ENCODE results near the gene RSRP1.
"Not testable (repeated sequence)": the region's sequence is repeated elsewhere in the genome, so short reads cannot be mapped to it uniquely, and the experiment has no call there.

RSRP1 gene

DNA sequence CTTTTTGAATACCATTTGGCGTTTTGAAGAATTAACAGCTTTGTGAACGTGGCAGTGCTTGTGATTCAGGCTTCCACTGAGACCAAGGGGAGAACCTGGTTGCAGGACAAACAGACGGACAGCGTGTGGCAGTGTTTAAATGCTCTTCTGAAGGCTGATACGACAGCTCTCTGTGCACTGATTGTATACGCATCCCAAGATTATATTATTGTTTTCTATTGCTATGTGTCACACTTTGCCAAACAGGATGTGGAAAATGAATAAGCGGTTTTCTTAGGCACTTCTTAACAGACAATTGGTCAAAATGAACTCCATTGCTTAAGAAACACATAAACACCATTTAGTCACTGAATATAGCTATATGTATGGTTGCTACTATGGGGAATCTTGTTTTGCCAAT, 12.6 kb upstream of the RSRP1 start:
- not testable (repeated sequence) for DNase-seq; H3K27ac ChIP-seq (ENCODE audit: low read length); H3K4me1 ChIP-seq (ENCODE audit: insufficient read depth, low read length); H3K4me3 ChIP-seq (ENCODE audit: low read depth in 1 of 2, low read length in 2 of 2); H3K9ac ChIP-seq (ENCODE audit: low read depth, low read length); H2AFZ ChIP-seq (ENCODE audit: low read depth, low read length); H3K79me2 ChIP-seq (ENCODE audit: insufficient read depth, low read length); H4K20me1 ChIP-seq (ENCODE audit: insufficient read depth, low read length); H3K9me3 ChIP-seq (ENCODE audit: insufficient read depth, low read length, severe bottlenecking); H3K4me2 ChIP-seq (ENCODE audit: insufficient read depth, low read length); H3K27me3 ChIP-seq (ENCODE audit: insufficient read depth, low read length, poor library complexity); H3K36me3 ChIP-seq (ENCODE audit: insufficient read depth, low read length)
- TF ChIP-seq, protein P1, sequence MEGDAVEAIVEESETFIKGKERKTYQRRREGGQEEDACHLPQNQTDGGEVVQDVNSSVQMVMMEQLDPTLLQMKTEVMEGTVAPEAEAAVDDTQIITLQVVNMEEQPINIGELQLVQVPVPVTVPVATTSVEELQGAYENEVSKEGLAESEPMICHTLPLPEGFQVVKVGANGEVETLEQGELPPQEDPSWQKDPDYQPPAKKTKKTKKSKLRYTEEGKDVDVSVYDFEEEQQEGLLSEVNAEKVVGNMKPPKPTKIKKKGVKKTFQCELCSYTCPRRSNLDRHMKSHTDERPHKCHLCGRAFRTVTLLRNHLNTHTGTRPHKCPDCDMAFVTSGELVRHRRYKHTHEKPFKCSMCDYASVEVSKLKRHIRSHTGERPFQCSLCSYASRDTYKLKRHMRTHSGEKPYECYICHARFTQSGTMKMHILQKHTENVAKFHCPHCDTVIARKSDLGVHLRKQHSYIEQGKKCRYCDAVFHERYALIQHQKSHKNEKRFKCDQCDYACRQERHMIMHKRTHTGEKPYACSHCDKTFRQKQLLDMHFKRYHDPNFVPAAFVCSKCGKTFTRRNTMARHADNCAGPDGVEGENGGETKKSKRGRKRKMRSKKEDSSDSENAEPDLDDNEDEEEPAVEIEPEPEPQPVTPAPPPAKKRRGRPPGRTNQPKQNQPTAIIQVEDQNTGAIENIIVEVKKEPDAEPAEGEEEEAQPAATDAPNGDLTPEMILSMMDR (IDR thresholded peaks at IDR 0.05; ENCODE audit: borderline replicate concordance, extremely low read depth, low read length, poor library complexity, severe bottlenecking): peak; percentile 19
- peak; percentile 29; the same call in 1 of the 3 replicates for ATAC-seq (ENCODE audit: insufficient read depth, low read depth)

DNA sequence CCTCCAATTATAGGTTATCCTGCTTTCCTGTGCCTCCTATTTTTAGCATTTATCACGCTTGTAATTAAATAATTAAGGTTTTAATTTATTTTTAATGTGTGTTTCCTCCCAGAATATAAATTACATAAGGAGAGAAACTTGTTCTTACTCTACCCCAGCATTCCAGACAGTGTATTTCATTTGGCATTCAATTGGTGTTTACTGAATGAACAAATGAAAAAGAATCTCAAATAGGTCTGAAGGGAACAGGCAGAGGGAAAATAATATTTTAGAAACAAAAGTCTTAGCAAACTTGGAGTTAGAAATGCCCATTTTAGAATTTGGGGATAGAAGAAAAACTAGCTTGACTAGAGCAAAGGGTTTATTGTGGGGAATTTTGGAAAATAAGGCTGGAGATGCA, 9.9 kb upstream of the RSRP1 start:
- no peak overlapping the region for H3K27ac ChIP-seq (ENCODE audit: low read length)
- no peak for TF ChIP-seq EZH2 (IDR thresholded peaks at IDR 0.05; ENCODE audit: borderline replicate concordance, low read depth, low read length, severe bottlenecking)
- TF ChIP-seq, protein P1 (IDR thresholded peaks at IDR 0.05; ENCODE audit: borderline replicate concordance, extremely low read depth, low read length, poor library complexity, severe bottlenecking): no peak
- DNase-seq (no peak), ATAC-seq (ENCODE audit: insufficient read depth, low read depth) (no peak)
- H2AFZ ChIP-seq (ENCODE audit: low read depth, low read length): no peak overlapping the region
- no peaks in the 10 kb centered on the region; the same call in 1 of the 2 replicates for H3K79me2 ChIP-seq (ENCODE audit: insufficient read depth, low read length)
- no peak overlapping the region for H3K4me3 ChIP-seq (ENCODE audit: low read depth in 1 of 2, low read length in 2 of 2)
- no peak overlapping the region for H3K9ac ChIP-seq (ENCODE audit: low read depth, low read length)
- no peaks in the 10 kb centered on the region for H3K4me1 ChIP-seq (ENCODE audit: insufficient read depth, low read length)
- H3K4me2 ChIP-seq (ENCODE audit: insufficient read depth, low read length): no peak overlapping the region
- no peaks in the 10 kb centered on the region; the same call in 1 of the 2 replicates for H4K20me1 ChIP-seq (ENCODE audit: insufficient read depth, low read length)
- no peaks in the 10 kb centered on the region for H3K9me3 ChIP-seq (ENCODE audit: insufficient read depth, low read length, severe bottlenecking)
- H3K36me3 ChIP-seq (ENCODE audit: insufficient read depth, low read length): no peaks in the 10 kb centered on the region
- no peaks in the 10 kb centered on the region for H3K27me3 ChIP-seq (ENCODE audit: insufficient read depth, low read length, poor library complexity)

DNA sequence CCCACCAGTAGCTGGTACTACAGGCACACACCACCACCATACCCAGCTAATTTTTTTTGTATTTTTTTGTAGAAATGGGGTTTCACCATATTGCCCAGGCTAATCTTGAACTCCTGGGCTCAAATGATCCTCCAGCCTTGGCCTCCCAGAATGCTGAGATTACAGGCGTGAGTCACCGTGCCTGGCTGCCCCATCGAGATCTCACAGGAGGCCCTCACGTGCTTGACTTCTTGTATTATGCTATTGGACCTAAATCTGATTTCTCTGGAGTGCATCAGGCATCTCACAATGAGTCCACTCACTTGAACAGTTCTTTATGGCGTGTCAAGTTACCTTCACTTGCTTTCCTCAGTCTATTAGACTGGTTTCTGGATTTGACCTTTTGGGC, 9.3 kb upstream of the RSRP1 start:
- no peak overlapping the region for H3K4me3 ChIP-seq (ENCODE audit: low read depth in 1 of 2, low read length in 2 of 2)
- no peak overlapping the region for H3K9ac ChIP-seq (ENCODE audit: low read depth, low read length)
- H3K4me1 ChIP-seq (ENCODE audit: insufficient read depth, low read length): no peaks in the 10 kb centered on the region
- no peak overlapping the region for H3K27ac ChIP-seq (ENCODE audit: low read length)
- H3K4me2 ChIP-seq (ENCODE audit: insufficient read depth, low read length): no peak overlapping the region
- no peaks in the 10 kb centered on the region for H3K36me3 ChIP-seq (ENCODE audit: insufficient read depth, low read length)
- no peaks in the 10 kb centered on the region for H3K27me3 ChIP-seq (ENCODE audit: insufficient read depth, low read length, poor library complexity)
- no peaks in the 10 kb centered on the region for H3K9me3 ChIP-seq (ENCODE audit: insufficient read depth, low read length, severe bottlenecking)
- no peaks in the 10 kb centered on the region; the same call in 1 of the 2 replicates for H3K79me2 ChIP-seq (ENCODE audit: insufficient read depth, low read length)
- no peak for ATAC-seq (ENCODE audit: insufficient read depth, low read depth)
- H2AFZ ChIP-seq (ENCODE audit: low read depth, low read length): no peak overlapping the region
- DNase-seq: no peak
- H4K20me1 ChIP-seq (ENCODE audit: insufficient read depth, low read length): no peaks in the 10 kb centered on the region; the same call in 1 of the 2 replicates
- TF ChIP-seq, protein P1 (IDR thresholded peaks at IDR 0.05; ENCODE audit: borderline replicate concordance, extremely low read depth, low read length, poor library complexity, severe bottlenecking): no peak
- no peak for TF ChIP-seq EZH2 (IDR thresholded peaks at IDR 0.05; ENCODE audit: borderline replicate concordance, low read depth, low read length, severe bottlenecking)
